OCI-LY1 (cell line): ENCODE data around the gene IDS.
"Not testable (repeated sequence)": the region's sequence is repeated elsewhere in the genome, so short reads cannot be mapped to it uniquely, and the experiment has no call there.

Experiments
- CTCF ChIP-seq: fragments of 200-600 bp; sonication (generic), shearing (Covaris generic); IDR thresholded peaks from 2 replicates; pipeline ENCODE4 v1.5.1; 2017; ENCODE audit warnings: mild to moderate bottlenecking, antibody characterized with exemption, low read length, moderate library complexity, mixed read lengths
- EZH2 ChIP-seq: fragments of 200-600 bp; sonication (generic), shearing (Covaris generic); IDR thresholded peaks from 2 replicates; pipeline ENCODE4 v1.8.0; 2017; ENCODE audit warnings: borderline replicate concordance, mixed run types, mild to moderate bottlenecking, antibody characterized with exemption, low read length, moderate library complexity, mixed read lengths

GRCh38 chrX:149551245-149551938 lies 46.3 kb upstream of the IDS start:
- not testable (repeated sequence) for TF ChIP-seq CTCF, EZH2
